HG02642 (cell line): ENCODE results near the gene HOXA13.

Experiments
- ATAC-seq: cut with Tn5 transposase; IDR thresholded peaks from one replicate; pipeline ENCODE4 v1.9.1; 2021; ENCODE audit warnings: mild to moderate bottlenecking; ENCODE audit not compliant: unreplicated experiment, poor library complexity

The HOXA13 gene

GRCh38 chr7:27161214-27161720 is 38.6 kb downstream of the HOXA13 start:
- no peak for ATAC-seq

DNA sequence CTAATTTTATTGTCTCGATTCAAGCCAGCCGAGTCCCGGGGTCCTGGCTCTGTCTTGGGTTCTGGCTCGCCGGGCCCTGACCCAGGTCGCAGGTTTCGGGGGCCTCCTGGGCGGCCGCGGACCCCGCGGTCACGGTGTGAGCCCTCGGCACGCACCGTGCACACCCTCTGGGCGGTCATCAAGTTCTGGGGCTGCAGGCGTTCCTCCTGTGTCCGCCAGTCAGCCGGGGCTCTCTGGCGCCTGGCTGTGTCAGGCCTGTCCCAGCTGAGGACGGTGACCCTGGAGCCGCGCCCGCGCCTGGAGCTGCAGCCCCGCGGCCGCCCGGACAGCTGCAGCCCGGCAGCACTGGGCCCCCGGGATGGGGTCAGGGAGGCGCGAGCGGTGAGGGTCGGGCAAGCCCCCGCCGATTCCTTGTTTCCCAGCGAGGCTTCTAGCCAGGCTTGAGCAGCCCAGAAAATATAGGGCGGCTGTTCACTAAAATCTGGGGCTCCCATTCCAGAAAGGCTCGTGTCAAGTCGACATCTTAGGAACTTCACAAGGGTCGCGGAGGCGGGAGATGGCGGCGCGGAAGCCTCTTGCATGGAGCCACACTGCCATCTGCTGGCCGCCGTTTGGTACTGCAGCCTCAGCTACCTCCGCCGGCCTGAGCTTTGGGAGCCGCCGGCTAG is 39.2 kb downstream of the HOXA13 start:
- peak; percentile 59 for ATAC-seq

- peak; percentile 21 for ATAC-seq
These were observed 39.7 kb downstream of the HOXA13 start for GRCh38 chr7:27160145-27160545.

DNA sequence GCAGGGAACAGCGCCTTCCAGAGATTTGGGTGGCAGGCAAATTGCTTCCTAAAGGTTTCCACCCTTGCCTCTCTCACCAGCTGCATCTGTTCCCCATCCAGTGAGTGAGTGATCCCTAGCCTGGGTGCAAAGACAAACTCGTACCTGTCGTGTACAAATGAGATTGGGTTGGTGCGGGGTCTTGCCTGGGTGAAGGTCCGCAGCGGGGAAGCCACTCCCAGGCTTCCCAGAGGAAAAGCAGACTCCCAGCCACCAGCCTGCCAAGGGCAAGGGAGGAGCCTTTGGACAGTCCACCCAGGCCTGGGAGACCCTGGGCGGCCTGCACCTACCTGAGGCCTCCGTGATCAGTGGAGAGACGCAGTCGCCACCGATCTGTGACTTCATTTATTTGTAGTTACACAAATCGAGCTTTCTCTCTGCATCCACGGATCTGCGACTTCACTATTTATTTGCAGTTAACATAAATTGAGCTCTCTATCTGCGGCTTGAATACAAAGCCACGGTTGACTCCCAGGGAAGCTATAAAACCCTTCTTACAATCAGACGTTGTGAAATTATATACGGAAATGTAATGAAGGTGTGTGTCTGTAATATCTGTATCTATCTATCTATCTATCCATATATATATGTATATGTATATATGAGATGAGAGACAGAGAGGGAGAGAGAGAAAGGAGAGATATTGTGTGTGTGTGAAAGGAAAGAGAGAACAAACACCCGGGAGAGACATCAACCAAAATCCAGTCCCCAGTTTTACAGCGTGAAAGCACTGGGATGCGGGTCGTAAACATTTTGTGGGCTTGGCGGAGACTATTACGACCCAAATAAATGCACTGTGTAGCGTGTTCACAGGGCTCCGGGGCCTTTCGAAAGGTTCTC is 40.4 kb downstream of the HOXA13 start:
- no peak for ATAC-seq

- ATAC-seq, result no peak
These were observed 41.2 kb downstream of the HOXA13 start for GRCh38 chr7:27158436-27159265.

GRCh38 chr7:27157702-27158431 is 42.0 kb downstream of the HOXA13 start:
- no peak for ATAC-seq

DNA sequence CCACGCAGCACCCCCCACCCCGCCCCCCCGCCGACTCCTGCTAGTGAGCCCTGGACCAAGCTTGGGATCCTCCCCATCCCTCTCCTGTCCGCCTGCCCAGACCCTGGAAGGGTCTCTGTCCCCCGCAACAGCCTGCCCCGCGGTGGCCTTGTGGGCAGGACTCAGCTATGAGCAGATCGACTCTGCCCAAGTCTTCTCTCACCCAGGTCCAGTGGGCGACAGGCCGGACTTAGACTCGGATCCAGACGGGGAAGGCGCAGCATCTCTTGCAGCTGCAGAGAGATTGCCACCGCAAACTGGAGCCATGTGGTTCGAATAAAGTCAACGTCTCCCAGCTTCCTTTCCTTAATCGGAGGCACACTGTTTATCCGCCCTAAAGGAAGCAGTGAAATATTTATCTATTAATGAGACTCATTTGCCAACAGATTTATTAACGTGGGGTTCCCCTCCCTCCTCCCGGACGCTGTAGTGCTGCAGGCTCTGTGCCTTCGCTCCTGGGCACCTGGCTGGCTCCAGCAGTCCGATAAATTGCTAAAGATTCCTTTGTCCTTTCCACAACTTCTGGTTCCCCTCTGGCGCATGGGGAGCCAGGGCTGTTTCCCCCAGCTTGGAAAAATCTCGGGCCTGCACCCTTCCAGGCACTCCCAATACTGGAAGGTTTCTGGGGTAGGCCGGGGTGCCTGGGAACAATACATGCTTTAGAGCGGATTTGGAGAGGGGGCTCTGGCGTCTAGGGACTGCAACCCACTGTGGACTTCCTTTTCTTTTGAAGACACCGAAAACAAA is 42.8 kb downstream of the HOXA13 start:
- no peak for ATAC-seq

DNA sequence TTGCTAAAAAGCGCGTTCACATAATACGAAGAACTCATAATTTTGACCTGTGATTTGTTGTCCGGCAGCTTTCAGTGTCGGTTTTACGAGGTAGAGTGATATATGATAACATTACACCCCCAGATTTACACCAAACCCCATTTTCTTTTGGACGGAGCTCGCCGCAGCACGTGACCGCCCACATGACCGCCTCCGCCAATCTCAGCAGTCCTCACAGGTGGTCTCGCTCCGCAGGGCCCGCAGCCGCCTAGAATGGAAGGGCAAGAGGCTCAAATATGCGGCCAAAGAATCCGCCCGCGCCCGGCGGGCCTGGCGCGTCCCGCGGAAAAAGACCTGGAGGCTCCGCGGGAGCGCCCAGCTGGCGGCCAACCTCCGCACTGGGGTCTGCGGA is 43.4 kb downstream of the HOXA13 start, which contains the start of gene HOXA7:
TSS of gene HOXA7 (minus strand) at position 168 of the 391 bp plus-strand sequence. CDS start at position 38, 130 bp downstream.
- no peak for ATAC-seq

DNA sequence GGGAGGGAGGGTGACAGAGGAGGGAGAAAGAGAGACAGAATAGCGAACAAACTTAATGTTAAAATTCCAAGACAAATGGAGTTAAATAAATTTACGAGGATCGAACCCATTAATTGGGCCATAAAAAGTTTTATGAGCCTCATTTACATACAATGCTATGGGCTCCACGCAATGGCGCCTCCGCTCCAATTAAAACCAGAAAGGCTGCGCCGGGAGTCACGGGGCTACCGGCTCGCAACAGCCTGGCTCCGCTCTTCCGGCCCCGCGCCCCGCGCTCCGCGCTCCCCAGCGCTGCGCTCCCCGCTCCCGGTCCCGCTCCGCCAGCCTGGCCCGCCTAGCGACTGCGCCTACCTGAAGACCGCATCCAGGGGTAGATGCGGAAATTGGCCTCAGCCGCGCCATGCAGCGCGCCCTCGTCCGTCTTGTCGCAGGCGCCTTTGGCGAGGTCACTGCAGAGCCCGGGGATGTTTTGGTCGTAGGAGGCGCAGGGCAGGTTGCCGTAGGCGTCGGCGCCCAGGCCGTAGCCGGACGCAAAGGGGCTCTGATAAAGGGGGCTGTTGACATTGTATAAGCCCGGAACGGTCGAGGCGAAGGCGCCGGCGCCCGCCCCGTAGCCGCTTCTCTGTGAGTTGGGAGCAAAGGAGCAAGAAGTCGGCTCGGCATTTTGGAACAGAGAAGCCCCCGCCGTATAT is 43.9 kb downstream of the HOXA13 start:
- no peak for ATAC-seq

GRCh38 chr7:27154901-27155815 is 44.7 kb downstream of the HOXA13 start:
- no peak for ATAC-seq

GRCh38 chr7:27154369-27154768 is 45.5 kb downstream of the HOXA13 start:
- no peak for ATAC-seq

- ATAC-seq, result no peak
These were observed 46.4 kb downstream of the HOXA13 start for GRCh38 chr7:27153526-27153925.

- ATAC-seq, result no peak
These were observed 47.0 kb downstream of the HOXA13 start for GRCh38 chr7:27152816-27153442.

DNA sequence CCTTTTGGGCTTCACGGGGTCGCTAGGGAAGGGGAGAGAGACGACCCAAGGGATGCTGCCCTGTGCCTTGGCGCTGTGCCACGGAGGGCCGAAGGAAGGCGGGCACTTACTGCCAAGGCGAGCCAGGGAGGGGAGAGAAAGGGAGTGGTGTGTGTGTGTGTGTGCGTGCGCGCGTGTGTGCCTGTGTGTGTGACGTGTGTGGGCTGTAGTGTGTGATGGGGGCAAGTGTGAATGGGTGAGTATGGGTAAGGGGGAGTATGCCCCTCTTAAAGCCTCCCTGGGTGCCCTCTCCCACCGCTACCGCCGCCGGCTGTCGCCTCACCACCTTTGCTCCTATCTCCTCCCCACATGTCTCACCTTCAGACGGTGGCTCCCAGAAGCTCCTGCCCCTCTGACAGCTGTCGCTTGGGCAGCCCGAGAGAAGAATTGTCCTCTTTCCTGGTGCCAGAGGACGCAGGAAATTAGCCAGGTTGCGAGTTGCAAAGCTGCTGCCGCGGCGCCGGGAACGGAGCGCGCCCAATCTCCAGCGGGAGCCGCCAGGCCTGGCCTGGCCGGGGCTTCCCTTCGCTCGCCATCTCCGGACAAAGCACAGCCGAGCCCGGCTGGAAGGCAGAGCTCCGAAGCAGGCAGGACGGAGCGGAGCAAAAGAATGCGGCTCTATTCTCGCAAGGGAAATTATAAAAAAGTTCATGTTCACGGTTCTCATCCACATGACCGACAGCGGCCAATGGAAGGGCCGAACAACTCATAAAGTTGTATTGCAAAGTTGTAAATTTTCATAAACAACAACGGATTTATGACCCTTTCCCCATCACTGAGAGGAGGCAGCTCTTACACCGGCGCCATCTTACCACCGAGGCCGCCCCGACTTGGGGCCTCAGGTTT is 47.7 kb downstream of the HOXA13 start, which contains the start of gene HOXA3:
TSS of gene HOXA3 (minus strand) at position 653 of the 885 bp plus-strand sequence. CDS start 41,943 bp downstream, outside the sequence.
- no peak for ATAC-seq

DNA sequence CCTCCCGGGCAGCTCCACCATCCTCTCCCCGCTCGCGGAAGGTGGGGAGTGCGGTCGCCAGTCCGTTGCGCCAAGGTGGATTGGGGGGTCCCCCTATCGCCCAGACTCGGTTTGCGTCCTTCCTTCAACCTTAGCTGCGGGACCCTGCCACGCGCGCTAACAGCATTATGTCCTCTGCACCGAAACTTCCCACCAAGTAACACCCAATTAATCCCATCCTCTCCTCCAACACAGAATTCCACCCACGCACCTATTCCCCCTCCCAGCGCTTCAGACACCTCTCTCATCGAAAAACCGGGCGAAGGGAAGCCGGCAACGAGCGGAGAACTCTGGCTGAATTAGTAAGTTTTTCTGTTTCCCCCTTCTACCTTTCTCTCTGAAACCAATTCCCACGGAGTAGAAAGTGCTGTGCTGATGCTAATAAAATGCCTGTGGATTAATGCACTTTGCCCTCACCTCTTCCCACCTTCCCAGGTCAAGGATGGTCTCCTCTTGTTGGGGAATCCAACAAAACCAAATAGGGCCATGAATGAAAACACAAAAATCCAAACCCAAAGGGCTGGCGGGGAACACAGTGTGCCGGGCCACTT is 48.5 kb downstream of the HOXA13 start:
- no peak for ATAC-seq
